Spleen (tissue), 11 donors: ENCODE data around the gene UNC5A. TPM values are rescaled to one million over a fixed set of nuclear protein-coding genes. Genes with fewer than 3 reads are reported as not detected.

Experiments
- DNase-seq: peaks from one replicate; pipeline ENCODE4 v3.0.0-alpha.2; 2020
- H3K27ac ChIP-seq, 8 donors: fragments of 200-600 bp; sonication (generic) in 7 of 8; 1 replicate in 4 of 8; 2 replicates in 4 of 8; pipeline versions ENCODE4 v1.5.0 to v1.8.0; 2016 to 2021; ENCODE audit warnings: inconsistent platforms in 4 of 8, mild to moderate bottlenecking in 4 of 8, moderate library complexity in 1 of 8
- H3K27me3 ChIP-seq, 7 donors: fragments of 200-600 bp; sonication (generic) in 6 of 7; replicated peaks in 1 of 7; 1 replicate in 4 of 7; 2 replicates in 3 of 7; pipeline versions ENCODE4 v1.5.0 to v1.8.0; 2016 to 2021; ENCODE audit warnings: inconsistent platforms in 3 of 7, mild to moderate bottlenecking in 1 of 7
- H3K36me3 ChIP-seq, 6 donors: fragments of 200-600 bp; sonication (generic) in 5 of 6; 1 replicate in 4 of 6; 2 replicates in 2 of 6; pipeline versions ENCODE4 v1.5.0 to v1.8.0; 2016 to 2021; ENCODE audit warnings: inconsistent platforms in 2 of 6
- H3K4me1 ChIP-seq, 6 donors: fragments of 200-600 bp; sonication (generic) in 5 of 6; 1 replicate in 3 of 6; 2 replicates in 3 of 6; pipeline versions ENCODE4 v1.5.0 to v1.8.0; 2016 to 2021; ENCODE audit warnings: inconsistent platforms in 3 of 6
- H3K4me3 ChIP-seq, 8 donors: fragments of 200-600 bp; sonication (generic) in 7 of 8; 1 replicate in 4 of 8; 2 replicates in 4 of 8; pipeline versions ENCODE4 v1.5.0 to v1.8.0; 2016 to 2021; ENCODE audit warnings: inconsistent platforms in 4 of 8, mild to moderate bottlenecking in 4 of 8, moderate library complexity in 2 of 8
- H3K9me3 ChIP-seq, 8 donors: fragments of 200-600 bp; sonication (generic) in 7 of 8; 1 replicate in 4 of 8; 2 replicates in 4 of 8; pipeline versions ENCODE4 v1.5.0 to v1.8.0; 2016 to 2021; ENCODE audit warnings: inconsistent platforms in 4 of 8
- CTCF ChIP-seq, 11 experiments: fragments of 200-600 bp in 7 of 11; fragments of 450-650 bp in 4 of 11; sonication (generic) in 4 of 11; IDR thresholded peaks in 8 of 11; conservative IDR thresholded peaks in 3 of 11; 1 replicate in 7 of 11; 2 replicates in 4 of 11; pipeline versions ENCODE4 v1.4.0 to v1.8.0; 2016 to 2021; ENCODE audit warnings: antibody characterized with exemption in 11 of 11, inconsistent platforms in 4 of 11, mild to moderate bottlenecking in 1 of 11
- POLR2A ChIP-seq, 3 donors: fragments of 450-650 bp; IDR thresholded peaks; one replicate each; pipeline ENCODE4 v1.5.1; 2017; ENCODE audit warnings: antibody characterized with exemption in 3 of 3, mild to moderate bottlenecking in 1 of 3
- POLR2AphosphoS5 ChIP-seq, 3 donors: sonication (generic); formaldehyde crosslinking; IDR thresholded peaks; one replicate each; pipeline ENCODE4 v1.5.1; 2017; ENCODE audit warnings: antibody characterized with exemption in 3 of 3
- WGBS, 5 donors: extraction: QIAGEN DNeasy Blood & Tissue Kit in 3 of 5; methylation state at CpG; one replicate each; pipeline versions ENCODE4 v1.1.5 to v1.1.7; 2013 to 2018; 5-methylcytosine and 5-hydroxymethylcytosine counted together
- intact Hi-C: fragments of 100-400 bp; cut with DNase I; formaldehyde crosslinking; loops from one replicate; pipeline ENCODE4 v1.15.0; 2023; ENCODE audit warnings: low total_unique reads
- polyA plus RNA-seq, 3 donors: library from polyadenylated mRNA; stranded (reverse); fragments of 200-250 nt; gene quantifications; one replicate each; pipeline ENCODE4 v1.2.1, GENCODE V29; 2013
- total RNA-seq, 7 donors: library from RNA; depleted of rRNA in 3 of 7; stranded (reverse); fragments of >200 nt in 3 of 7; fragmentation: NEBNext Ultra II Directional in 4 of 7; extraction: Animal tissue kit (Norgen Biotek cat#: 25700) in 4 of 7; gene quantifications; one replicate each; pipeline versions ENCODE4 v1.1.0 to v1.2.1, GENCODE V29; 2016 to 2021
- donor health status: healthy with polysubstance abuse.
- donor health status: DM: no; HTN: no; CAD: no; lungs with moderate emphysema.
- donor health status: DM: no; HTN: no; CAD: no.
- donor health status: Bipolar disorder and iron deficiency.
- donor health status: healthy.
- donor health status: DM: no; HTN: no; CAD: no.
- donor health status: DM: yes; HTN: yes; CAD: no.

The UNC5A gene
- total and polyA plus RNA-seq, 10 donors: 0.03 to 0.06 TPM; not detected in 8

DNA sequence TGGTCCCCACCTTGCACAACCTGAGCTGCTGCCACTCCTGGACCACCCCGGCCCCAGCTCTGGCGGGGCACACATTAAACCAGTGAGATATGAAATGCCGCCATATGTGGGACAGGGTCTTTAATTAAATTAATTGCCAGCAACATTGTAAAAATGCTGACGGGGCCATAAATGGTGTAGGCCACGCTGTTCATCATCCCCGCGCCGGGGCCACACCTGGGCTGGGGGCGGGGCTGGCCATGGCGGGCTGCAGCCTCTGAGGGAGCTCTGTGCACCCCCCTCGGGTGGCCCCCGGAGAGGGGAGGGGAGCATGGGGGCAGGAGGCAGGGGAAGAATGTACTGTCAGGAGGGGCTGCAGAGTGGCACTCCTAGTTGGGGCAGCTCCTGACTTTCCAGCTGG lies 41.0 kb downstream of the UNC5A start:
- intact Hi-C loops: no loop called here
- no peak overlapping the region for H3K4me3 ChIP-seq
- no peak overlapping the region for H3K27ac ChIP-seq
- no peak for DNase-seq
- H3K27me3 ChIP-seq: peaks cover 0 to 95% (median 22%) of the 10 kb centered on the region in 7 donors
- TF ChIP-seq POLR2A (IDR thresholded peaks at IDR 0.05) (no peak), POLR2AphosphoS5 (IDR thresholded peaks at IDR 0.05) (no peak), CTCF (IDR thresholded peaks at IDR 0.05 in 8 of 11, conservative IDR thresholded peaks at IDR 0.05 in 3 of 11) (no peak)
- WGBS, 5 donors: 78 to 84% (median 81%) methylated on average over 10 to 12 of the region's 12 CpGs
- no peaks in the 10 kb centered on the region for H3K4me1 ChIP-seq
- no peaks in the 10 kb centered on the region for H3K36me3 ChIP-seq
- no peaks in the 10 kb centered on the region for H3K9me3 ChIP-seq

DNA sequence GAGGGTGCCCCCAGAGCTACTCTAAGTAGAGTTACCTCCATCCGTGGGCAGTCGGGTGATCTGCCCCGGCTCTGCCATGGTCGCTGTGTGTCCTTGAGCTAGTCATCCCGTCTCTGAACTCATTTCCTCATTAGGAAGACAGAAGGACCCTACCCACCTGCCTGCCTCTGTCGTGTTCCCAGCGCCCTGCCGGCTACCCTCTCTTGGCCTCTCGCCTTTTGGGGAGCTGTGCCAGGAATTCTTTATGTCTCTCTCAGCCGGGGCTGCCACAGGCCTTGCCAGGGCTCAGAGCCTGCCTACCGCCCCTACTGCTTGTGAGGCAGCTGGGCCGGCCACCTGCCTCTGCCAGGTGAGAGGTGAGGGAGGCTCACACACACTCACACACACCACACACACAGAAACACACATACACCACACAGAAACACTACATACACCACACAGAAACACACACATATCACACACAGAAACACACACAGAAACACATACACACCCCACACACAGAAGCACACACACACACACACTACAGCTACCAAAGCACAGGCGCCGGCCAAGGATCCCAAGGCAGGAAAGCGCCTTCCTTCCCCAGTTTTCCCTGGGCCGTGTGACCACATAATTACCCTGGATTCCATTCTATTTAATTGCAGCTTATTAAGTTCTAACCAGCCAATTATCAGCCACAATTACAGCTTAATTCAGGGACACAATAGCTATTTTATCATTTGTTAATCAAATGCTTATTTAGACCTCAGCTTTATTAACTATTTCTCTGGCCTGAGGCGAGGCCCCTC lies 41.7 kb downstream of the UNC5A start:
- WGBS, 5 donors: 68 to 77% (median 73%) methylated on average over 13 to 17 of the region's 17 CpGs
- H3K27me3 ChIP-seq: peaks cover 0 to 95% (median 15%) of the 10 kb centered on the region in 7 donors
- no peaks in the 10 kb centered on the region for H3K36me3 ChIP-seq
- H3K27ac ChIP-seq: no peak overlapping the region
- no peaks in the 10 kb centered on the region for H3K4me1 ChIP-seq
- no peak for TF ChIP-seq CTCF (IDR thresholded peaks at IDR 0.05 in 8 of 11, conservative IDR thresholded peaks at IDR 0.05 in 3 of 11)
- no peak for TF ChIP-seq POLR2AphosphoS5 (IDR thresholded peaks at IDR 0.05)
- no peak for TF ChIP-seq POLR2A (IDR thresholded peaks at IDR 0.05)
- no peak for DNase-seq
- H3K4me3 ChIP-seq: no peak overlapping the region
- no peaks in the 10 kb centered on the region for H3K9me3 ChIP-seq
- intact Hi-C loops: no loop called here

DNA sequence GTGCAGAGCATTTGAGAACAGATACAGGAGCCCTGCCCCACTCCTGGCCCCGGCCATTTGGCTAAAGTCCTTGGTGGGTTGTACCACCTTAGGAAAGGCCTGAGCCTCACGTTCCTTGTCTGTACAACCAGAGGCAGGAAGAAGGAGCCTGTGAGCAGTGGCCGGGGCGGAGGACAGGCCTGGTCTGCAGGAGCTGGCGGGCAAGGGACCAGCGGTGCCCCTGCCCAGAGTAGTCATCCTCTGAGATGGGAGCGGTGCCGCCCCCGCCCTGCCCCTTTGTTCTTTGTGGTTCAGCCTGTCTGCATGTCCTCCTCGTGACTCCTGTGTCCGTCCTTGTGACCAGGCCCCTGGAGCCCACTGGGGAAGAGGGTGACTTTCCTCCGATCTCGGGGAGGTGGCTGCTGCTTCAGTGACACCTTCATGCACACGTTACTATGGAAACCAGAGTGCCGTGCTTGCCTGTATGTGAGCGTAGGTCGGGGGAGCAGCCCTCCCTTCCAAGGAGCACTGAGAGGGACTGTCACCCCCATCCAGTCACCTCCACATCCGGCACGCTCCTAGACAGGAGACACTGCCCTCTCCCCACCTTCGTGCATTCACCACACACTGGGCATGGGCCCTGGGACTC lies 42.9 kb downstream of the UNC5A start:
- 69 to 81% (median 75%) methylated on average over 18 to 20 of the region's 20 CpGs for WGBS, 5 donors
- TF ChIP-seq POLR2AphosphoS5 (IDR thresholded peaks at IDR 0.05) (no peak), POLR2A (IDR thresholded peaks at IDR 0.05) (no peak), CTCF (IDR thresholded peaks at IDR 0.05 in 8 of 11, conservative IDR thresholded peaks at IDR 0.05 in 3 of 11) (no peak)
- DNase-seq: no peak
- Histone ChIP-seq H3K27ac (no peak overlapping the region), H3K27me3 (peaks cover 0 to 95% (median 8%) of the 10 kb centered on the region in 7 donors), H3K9me3 (no peaks in the 10 kb centered on the region), H3K36me3 (no peaks in the 10 kb centered on the region), H3K4me1 (no peaks in the 10 kb centered on the region), H3K4me3 (no peak overlapping the region)
- intact Hi-C loops: no loop called here

GRCh38 chr5:176854164-176854563 lies 43.8 kb downstream of the UNC5A start:
- Histone ChIP-seq H3K9me3 (no peaks in the 10 kb centered on the region), H3K27me3 (peaks cover 0 to 86% (median 3%) of the 10 kb centered on the region in 7 donors), H3K36me3 (no peaks in the 10 kb centered on the region), H3K27ac (no peak overlapping the region), H3K4me1 (no peaks in the 10 kb centered on the region), H3K4me3 (no peak overlapping the region)
- intact Hi-C loops: no loop called here
- DNase-seq: no peak
- 44 to 57% (median 54%) methylated on average over 8 of the region's 8 CpGs for WGBS, 5 donors
- no peak for TF ChIP-seq CTCF (IDR thresholded peaks at IDR 0.05 in 8 of 11, conservative IDR thresholded peaks at IDR 0.05 in 3 of 11)
- TF ChIP-seq POLR2A (IDR thresholded peaks at IDR 0.05): no peak
- TF ChIP-seq POLR2AphosphoS5 (IDR thresholded peaks at IDR 0.05): no peak
